ENCODE data around the gene CFAP65. TPM values are rescaled to one million over a fixed set of nuclear protein-coding genes. Genes with fewer than 3 reads are reported as not detected.

Gene CFAP65
- total RNA-seq, 1 experiment from 2014 or later, result 0.33 TPM

DNA sequence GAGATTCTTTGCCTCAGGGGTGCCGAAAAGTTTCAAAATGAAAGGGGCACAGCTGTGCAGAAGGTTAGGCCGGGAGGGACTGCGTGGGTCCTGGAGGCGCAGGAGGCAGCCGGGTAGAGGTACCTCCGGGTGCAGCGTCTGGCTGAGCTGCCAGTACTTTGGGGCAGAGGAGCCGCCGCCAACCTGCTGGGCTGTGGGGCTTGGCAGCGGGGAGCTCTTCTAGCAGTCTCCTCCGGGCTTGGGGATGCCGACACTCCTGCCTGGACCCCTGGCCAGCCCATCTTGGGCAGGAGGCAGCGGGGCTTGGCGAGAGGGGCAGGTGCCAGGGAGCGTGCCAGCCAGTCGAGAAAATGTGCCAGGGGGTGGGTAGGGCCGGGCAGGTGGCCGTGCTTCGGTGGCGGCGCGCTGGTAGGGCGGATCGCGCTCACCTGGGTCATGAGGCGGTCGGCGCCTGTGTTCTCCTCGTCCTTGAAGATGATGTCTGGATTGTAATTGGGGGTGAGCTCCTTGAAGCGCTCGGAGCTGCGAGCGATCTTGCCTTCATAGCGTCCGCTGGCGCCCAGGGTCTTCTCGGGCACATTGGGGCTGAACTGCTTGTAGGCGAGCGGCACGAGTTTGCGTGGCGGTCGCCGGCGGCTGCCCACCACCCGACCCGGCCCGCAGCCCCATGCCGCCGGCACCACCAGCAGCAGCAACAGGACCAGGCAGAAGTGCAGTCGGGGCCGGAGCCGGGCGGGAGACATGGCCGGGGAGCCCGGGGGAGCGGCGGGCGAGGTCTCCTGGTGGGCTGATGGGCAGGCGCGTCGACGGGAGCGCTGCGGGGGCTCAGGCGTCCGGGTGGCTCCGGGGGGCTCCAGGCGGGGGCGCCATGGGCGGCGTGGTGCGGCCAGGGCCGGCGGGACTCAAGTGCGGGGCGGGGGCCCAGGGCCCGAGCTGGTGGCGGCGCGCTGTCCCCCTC, 18.7 kb upstream of the CFAP65 start:
- intact Hi-C loops (cut with micrococcal nuclease; ENCODE audit: unreplicated experiment), result loop anchor here (5.0 to 10.0 kb wide), 3 partner anchors 57 to 245 kb away; partner anchors contain the start of gene PTPRN
- ATAC-seq (peak; percentile 22; the same call in 1 of the 2 replicates), DNase-seq (ENCODE audit: low read depth, low spot score) (no peak)
- Histone ChIP-seq H3K27me3 (ENCODE audit: control insufficient read depth, insufficient read depth, low read length) (peaks cover 30% of the 10 kb centered on the region), H3K36me3 (ENCODE audit: control insufficient read depth, insufficient read depth, low read length) (no peaks in the 10 kb centered on the region), H3K4me3 (ENCODE audit: low read depth in 2 of 2, low read length in 2 of 2) (peak overlapping the region; percentile 18 to 37; a peak in 3 of 4 replicates), H3K9me3 (ENCODE audit: control insufficient read depth, insufficient read depth, low read depth, low read length) (no peaks in the 10 kb centered on the region), H3K4me1 (ENCODE audit: control insufficient read depth, insufficient read depth, low read length) (peaks cover 21% of the 10 kb centered on the region), H3K27ac (ENCODE audit: low read length) (no peak overlapping the region)
- ChIA-PET POLR2A (interaction anchor here (1.2 kb wide), 1 partner anchor 17 kb away, joined by 19 read pairs; no protein-coding TSS in a partner anchor), CTCF (interaction anchor here (0.6 to 2.7 kb wide), 5 partner anchors 30 to 95 kb away, joined by 3 to 17 read pairs (median 5); no protein-coding TSS in a partner anchor)
- BruUV-seq (replicated peaks), result no TSS peak
- in situ Hi-C loops (cut with HindIII; ENCODE audit: low pct_unique_long_range_greater_than_20kb, low sequenced_read_pairs), result no loop called here
- TF ChIP-seq SIN3A (IDR thresholded peaks at IDR 0.05; ENCODE audit: borderline replicate concordance, insufficient read depth, low read depth, low read length) (no peak), POLR2AphosphoS5 (IDR thresholded peaks at IDR 0.05; ENCODE audit: low read depth, low read length) (no peak), REST (IDR thresholded peaks at IDR 0.05; ENCODE audit: insufficient read depth in 1 of 2, low read depth in 2 of 2, low read length in 1 of 2) (no peak), TCF7L2 (IDR thresholded peaks at IDR 0.05; ENCODE audit: low read depth, low read length) (no peak)
- TF ChIP-seq, protein P1, sequence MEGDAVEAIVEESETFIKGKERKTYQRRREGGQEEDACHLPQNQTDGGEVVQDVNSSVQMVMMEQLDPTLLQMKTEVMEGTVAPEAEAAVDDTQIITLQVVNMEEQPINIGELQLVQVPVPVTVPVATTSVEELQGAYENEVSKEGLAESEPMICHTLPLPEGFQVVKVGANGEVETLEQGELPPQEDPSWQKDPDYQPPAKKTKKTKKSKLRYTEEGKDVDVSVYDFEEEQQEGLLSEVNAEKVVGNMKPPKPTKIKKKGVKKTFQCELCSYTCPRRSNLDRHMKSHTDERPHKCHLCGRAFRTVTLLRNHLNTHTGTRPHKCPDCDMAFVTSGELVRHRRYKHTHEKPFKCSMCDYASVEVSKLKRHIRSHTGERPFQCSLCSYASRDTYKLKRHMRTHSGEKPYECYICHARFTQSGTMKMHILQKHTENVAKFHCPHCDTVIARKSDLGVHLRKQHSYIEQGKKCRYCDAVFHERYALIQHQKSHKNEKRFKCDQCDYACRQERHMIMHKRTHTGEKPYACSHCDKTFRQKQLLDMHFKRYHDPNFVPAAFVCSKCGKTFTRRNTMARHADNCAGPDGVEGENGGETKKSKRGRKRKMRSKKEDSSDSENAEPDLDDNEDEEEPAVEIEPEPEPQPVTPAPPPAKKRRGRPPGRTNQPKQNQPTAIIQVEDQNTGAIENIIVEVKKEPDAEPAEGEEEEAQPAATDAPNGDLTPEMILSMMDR (IDR thresholded peaks at IDR 0.05), result no peak

DNA sequence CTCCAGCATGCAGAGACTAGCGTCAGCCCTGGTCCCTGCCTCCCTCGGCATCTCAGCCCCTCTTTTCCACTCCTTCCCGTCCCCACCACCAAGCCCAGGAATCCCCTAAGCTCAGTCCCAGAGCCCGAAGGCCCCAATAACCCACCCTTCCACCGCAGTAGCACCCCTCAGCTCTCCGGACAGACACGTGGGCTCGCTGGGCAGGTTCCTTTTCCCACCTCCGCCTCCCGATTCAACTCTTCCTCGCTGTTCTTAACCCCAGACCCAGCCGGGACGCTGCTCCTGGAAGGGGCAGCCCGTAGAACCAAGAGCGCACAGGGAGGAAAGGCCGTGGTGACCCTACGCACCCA, 18.0 kb upstream of the CFAP65 start:
- in situ Hi-C loops (cut with HindIII; ENCODE audit: low pct_unique_long_range_greater_than_20kb, low sequenced_read_pairs), result no loop called here
- ChIA-PET POLR2A (interaction anchor here (1.2 kb wide), 1 partner anchor 17 kb away, joined by 19 read pairs; no protein-coding TSS in a partner anchor), CTCF (interaction anchor here (0.6 to 2.7 kb wide), 7 partner anchors 29 to 96 kb away, joined by 3 to 17 read pairs (median 4); no protein-coding TSS in a partner anchor)
- intact Hi-C loops (cut with micrococcal nuclease; ENCODE audit: unreplicated experiment), result loop anchor here (5.0 to 10.0 kb wide), 3 partner anchors 58 to 245 kb away; partner anchors contain the start of gene PTPRN
- DNase-seq (ENCODE audit: low read depth, low spot score) (no peak), ATAC-seq (peak; percentile 13)
- H3K27ac ChIP-seq (ENCODE audit: low read length), result no peak overlapping the region
- TF ChIP-seq REST (IDR thresholded peaks at IDR 0.05; ENCODE audit: insufficient read depth in 1 of 2, low read depth in 2 of 2, low read length in 1 of 2), result no peak
- no peak for TF ChIP-seq SIN3A (IDR thresholded peaks at IDR 0.05; ENCODE audit: borderline replicate concordance, insufficient read depth, low read depth, low read length)
- no peak for TF ChIP-seq POLR2AphosphoS5 (IDR thresholded peaks at IDR 0.05; ENCODE audit: low read depth, low read length)
- TF ChIP-seq TCF7L2 (IDR thresholded peaks at IDR 0.05; ENCODE audit: low read depth, low read length), result no peak
- TF ChIP-seq, protein P1 (IDR thresholded peaks at IDR 0.05), result no peak
- H3K4me3 ChIP-seq (ENCODE audit: low read depth in 2 of 2, low read length in 2 of 2), result peak overlapping the region; percentile 18 to 37; a peak in 3 of 4 replicates
- H3K9me3 ChIP-seq (ENCODE audit: control insufficient read depth, insufficient read depth, low read depth, low read length), result no peaks in the 10 kb centered on the region
- no TSS peak for BruUV-seq (replicated peaks)
- peaks cover 30% of the 10 kb centered on the region for H3K27me3 ChIP-seq (ENCODE audit: control insufficient read depth, insufficient read depth, low read length)
- H3K36me3 ChIP-seq (ENCODE audit: control insufficient read depth, insufficient read depth, low read length), result no peaks in the 10 kb centered on the region
- peaks cover 21% of the 10 kb centered on the region for H3K4me1 ChIP-seq (ENCODE audit: control insufficient read depth, insufficient read depth, low read length)

Data from Panc1 (cell line).